ENCODE results near the gene NDUFB3.
"Not testable (repeated sequence)": the region's sequence is repeated elsewhere in the genome, so short reads cannot be mapped to it uniquely, and the experiment has no call there.

NDUFB3 gene

DNA sequence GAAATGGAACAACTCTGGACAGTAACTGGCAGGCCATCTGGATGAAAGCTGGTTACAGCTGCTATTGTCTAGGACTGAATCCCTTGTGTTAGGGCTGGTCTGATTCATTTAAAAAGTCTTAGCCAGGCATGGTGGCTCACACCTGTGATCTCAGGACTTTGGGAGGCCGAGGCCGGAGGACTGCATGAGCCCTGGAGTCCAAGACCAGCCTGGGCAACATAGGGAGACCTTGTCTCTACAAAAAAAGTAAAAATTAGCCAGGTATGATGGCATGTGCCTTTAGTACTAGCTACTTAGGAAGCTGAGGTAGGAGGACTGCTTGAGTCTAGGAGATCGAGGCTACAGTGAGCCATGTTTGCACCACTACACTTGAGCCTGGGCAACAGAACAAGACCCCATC is 28.7 kb downstream of the NDUFB3 start:
- DNase-seq: no peak

- no peak for DNase-seq
These were observed 34.0 kb downstream of the NDUFB3 start for GRCh38 chr2:201105759-201106158.

GRCh38 chr2:201107624-201108023 is 35.8 kb downstream of the NDUFB3 start:
- no peak for DNase-seq

DNA sequence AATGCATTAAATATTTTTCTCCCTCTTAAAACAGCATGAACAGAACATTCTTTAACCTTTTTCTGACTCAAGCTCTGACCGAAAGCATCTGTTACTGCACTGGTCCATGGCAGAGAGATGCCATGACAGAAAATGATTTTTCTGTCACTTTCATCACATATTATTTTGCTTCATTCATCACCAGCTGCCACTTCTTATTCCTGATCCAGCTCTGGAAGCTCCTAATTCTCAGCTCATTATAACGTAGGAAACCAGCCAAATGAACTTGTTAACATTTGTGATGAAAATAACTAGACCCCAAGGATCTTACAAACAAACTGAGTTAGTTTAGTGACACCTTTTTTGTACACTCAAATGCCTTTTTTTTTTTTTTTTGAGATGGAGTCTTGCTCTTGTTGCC is 36.5 kb downstream of the NDUFB3 start:
- no peak for DNase-seq

DNA sequence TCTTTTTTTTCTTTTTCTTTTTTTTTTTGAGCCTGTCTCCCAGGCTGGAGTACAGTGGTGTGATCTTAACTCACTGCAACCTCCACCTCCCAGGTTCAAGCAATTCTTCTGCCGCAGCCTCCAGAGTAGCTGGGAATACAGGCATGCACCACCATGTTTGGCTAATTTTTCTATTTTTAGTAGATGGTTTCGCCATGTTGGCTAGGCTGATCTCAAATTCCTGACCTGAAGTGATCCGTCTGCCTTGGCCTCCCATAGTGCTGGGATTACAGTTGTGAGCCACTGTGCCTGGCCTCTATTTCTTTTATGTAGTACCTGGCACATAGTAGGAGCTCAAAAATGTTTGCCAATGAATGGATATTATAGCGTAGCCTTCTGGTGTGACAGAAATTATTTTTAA is 37.4 kb downstream of the NDUFB3 start:
- DNase-seq: no peak

DNA sequence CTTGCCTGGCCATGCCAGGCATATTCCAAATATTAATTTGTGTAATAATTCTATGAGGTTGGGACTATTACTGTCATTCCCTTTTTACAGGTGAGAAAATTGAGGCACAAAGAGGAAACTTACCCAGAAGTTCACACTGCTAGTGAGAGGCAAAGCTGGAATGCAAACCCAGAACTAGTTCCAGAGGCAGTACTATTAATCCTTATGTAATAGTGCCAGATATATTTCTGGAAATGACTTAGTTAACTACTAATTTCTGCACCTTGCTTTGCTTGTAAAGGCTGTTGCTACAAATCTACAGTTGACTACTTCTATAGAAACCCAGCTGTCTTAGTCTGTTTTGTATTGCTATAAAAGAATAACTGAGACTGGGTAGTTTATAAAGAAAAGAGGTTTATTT is 38.8 kb downstream of the NDUFB3 start:
- no peak for DNase-seq

GRCh38 chr2:201111096-201111495 is 39.3 kb downstream of the NDUFB3 start:
- no peak for DNase-seq

GRCh38 chr2:201114350-201114749 is 42.5 kb downstream of the NDUFB3 start:
- no peak for DNase-seq

GRCh38 chr2:201114846-201115245 is 43.0 kb downstream of the NDUFB3 start:
- no peak for DNase-seq

DNA sequence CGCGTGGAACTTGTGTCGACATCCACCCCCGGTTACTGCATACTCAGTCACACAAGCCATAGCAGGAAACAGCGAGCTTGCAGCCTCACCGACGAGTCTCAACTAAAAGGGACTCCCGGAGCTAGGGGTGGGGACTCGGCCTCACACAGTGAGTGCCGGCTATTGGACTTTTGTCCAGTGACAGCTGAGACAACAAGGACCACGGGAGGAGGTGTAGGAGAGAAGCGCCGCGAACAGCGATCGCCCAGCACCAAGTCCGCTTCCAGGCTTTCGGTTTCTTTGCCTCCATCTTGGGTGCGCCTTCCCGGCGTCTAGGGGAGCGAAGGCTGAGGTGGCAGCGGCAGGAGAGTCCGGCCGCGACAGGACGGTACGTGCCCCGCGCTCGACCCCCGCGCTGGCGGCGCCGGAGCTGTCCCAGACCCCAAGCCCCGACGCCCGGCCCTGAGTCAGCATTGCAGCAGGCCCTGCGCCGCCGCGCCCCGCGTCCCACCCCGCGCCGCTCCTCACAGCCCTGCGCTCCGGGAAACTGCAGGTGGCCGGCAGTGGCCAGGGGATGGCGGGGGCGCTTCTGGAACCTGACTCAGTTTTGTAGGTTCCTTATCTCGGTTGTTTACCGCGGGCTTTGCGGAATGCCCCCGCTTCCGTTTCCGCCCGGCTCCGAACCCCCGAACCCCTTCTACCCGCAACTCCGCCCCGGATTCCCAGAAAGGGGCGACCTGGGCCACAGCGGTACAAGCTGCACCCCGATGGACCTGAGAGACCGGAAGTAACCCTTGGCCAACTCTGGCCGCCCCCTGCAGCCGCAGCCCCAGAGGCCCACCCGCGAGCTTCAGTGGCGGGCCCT is 44.5 kb downstream of the NDUFB3 start, which contains the start of gene CFLAR:
TSS of gene CFLAR (plus strand) at position 50 of the 844 bp plus-strand sequence. CDS start 13,702 bp downstream, outside the sequence.
- peak; percentile 58 for DNase-seq

- DNase-seq: peak; percentile 9
These were observed 45.3 kb downstream of the NDUFB3 start for GRCh38 chr2:201116959-201117734.

GRCh38 chr2:201117735-201118094 is 45.9 kb downstream of the NDUFB3 start:
- DNase-seq: not testable (repeated sequence)

- peak; percentile 21 for DNase-seq
These were observed 46.5 kb downstream of the NDUFB3 start for GRCh38 chr2:201118121-201118960.

- DNase-seq: no peak
These were observed 47.4 kb downstream of the NDUFB3 start for GRCh38 chr2:201118961-201119854.

GRCh38 chr2:201122276-201122675 is 50.5 kb downstream of the NDUFB3 start:
- no peak for DNase-seq

- no peak for DNase-seq
These were observed 54.7 kb downstream of the NDUFB3 start for GRCh38 chr2:201126308-201127151.

DNA sequence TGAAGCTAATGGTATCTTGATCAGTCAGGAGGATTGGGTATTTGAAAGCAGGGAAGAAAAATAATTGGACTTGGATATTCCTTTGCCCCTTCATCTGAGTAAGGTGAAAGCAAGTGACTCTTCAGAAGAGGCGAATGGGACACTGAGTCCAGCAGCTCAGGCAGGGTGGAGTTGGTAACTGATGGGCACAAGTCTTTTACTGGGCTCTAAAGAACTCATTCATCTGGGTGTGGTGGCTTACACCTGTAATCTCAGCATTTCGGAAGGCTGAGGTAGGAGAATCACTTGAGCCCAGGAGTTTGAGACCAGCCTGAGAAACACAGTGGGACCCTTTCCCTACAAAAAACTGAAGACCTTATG is 55.3 kb downstream of the NDUFB3 start:
- DNase-seq: no peak

DNA sequence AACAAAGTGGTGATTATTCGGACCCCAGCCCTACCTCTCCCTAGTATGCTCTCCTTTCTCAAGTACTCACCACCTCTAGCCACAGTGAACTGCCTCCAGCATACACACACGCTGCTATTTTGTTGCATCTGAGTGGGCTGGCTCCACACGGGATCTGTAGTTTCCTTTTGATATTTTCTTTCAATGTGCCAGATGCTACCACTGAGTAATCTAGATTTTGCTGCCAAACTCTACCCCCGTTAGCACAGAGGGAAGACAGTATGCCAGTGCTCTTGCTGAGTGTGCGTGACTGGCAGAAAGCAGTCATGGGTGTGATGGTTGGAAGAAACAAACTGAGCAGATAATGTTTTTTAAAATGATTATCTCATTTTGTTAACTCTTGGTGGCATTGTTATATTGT is 55.8 kb downstream of the NDUFB3 start:
- DNase-seq: no peak

- DNase-seq: no peak
These were observed 56.2 kb downstream of the NDUFB3 start for GRCh38 chr2:201128033-201128432.

DNA sequence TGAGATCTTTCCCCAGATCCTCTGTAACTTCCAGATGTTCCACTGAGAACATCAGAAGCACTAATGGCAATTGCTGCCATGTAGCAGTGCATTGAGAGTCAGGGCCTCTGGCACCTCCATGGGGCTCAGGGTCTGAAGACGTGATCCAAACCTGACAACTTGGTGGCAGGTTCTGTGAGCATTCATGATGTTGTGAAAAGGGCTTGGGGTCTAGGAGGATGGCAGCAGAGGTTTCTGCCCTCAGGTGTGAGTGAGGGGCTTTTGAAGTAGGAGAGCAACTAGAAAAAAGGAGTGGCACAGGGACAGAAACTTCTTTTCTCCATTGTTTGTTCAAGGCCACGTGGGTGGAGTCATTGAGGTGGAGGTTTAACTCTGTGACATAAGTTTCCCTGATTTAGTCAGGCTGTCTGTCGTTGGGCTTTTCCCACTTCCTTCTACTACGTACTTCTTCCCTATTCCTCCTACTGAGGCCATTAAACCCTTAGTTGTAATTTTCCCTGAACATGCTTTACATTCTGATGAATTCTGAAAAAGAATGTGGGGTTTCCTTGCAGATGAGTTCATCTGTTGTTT is 57.2 kb downstream of the NDUFB3 start:
- no peak for DNase-seq

Measured in NCI-H510A (cell line).